HG03039 (cell line): ENCODE results near the gene JOSD1.

ENCODE experiments used
- ATAC-seq: cut with Tn5 transposase; IDR thresholded peaks from one replicate; pipeline ENCODE4 v1.9.1; 2021; ENCODE audit warnings: mild to moderate bottlenecking, moderate library complexity; ENCODE audit not compliant: unreplicated experiment

The JOSD1 gene

GRCh38 chr22:38715852-38716251, 15.1 kb upstream of the JOSD1 start:
- no peak for ATAC-seq

- no peak for ATAC-seq
Observed at GRCh38 chr22:38715176-38715764, 14.5 kb upstream of the JOSD1 start.

GRCh38 chr22:38713921-38714320, 13.2 kb upstream of the JOSD1 start:
- ATAC-seq, result no peak

- ATAC-seq, result no peak
Observed at GRCh38 chr22:38712486-38713207, 11.9 kb upstream of the JOSD1 start.

GRCh38 chr22:38710866-38711265, 10.1 kb upstream of the JOSD1 start:
- ATAC-seq, result no peak

- ATAC-seq, result no peak
Observed at GRCh38 chr22:38710351-38710750, 9.6 kb upstream of the JOSD1 start.

GRCh38 chr22:38709306-38709705, 8.6 kb upstream of the JOSD1 start:
- no peak for ATAC-seq

- ATAC-seq, result no peak
Observed at GRCh38 chr22:38707984-38708383, 7.2 kb upstream of the JOSD1 start.

GRCh38 chr22:38707346-38707745, 6.6 kb upstream of the JOSD1 start:
- no peak for ATAC-seq

GRCh38 chr22:38706901-38707195, 6.1 kb upstream of the JOSD1 start:
- no peak for ATAC-seq

GRCh38 chr22:38706101-38706900, 5.6 kb upstream of the JOSD1 start:
- ATAC-seq, result peak; percentile 5

GRCh38 chr22:38705235-38706100, 4.7 kb upstream of the JOSD1 start, which contains the start of gene GTPBP1:
GTPBP1 (plus strand) TSS chr22:38705944; CDS start chr22:38705956, 12 bp downstream.
- ATAC-seq, result peak; percentile 59

- ATAC-seq, result no peak
Observed at GRCh38 chr22:38704654-38705234, 4.0 kb upstream of the JOSD1 start.

GRCh38 chr22:38700270-38700788, 414 bp downstream of the JOSD1 start:
- ATAC-seq, result no peak

GRCh38 chr22:38699784-38700183, 959 bp downstream of the JOSD1 start:
- ATAC-seq, result no peak

GRCh38 chr22:38699143-38699542, 1.6 kb downstream of the JOSD1 start:
- no peak for ATAC-seq

GRCh38 chr22:38698407-38699094, 2.2 kb downstream of the JOSD1 start:
- no peak for ATAC-seq

GRCh38 chr22:38697425-38698089, 3.2 kb downstream of the JOSD1 start:
- no peak for ATAC-seq
